Astrocyte (in vitro differentiated cells and primary cell): Measurements from ENCODE around the gene SELL. TPM values are rescaled to one million over a fixed set of nuclear protein-coding genes. Genes with fewer than 3 reads are reported as not detected.

Experiments used
- DNase-seq: peaks from one replicate; pipeline ENCODE4 v3.0.0-alpha.2; 2010; ENCODE audit warnings: low read depth
- FAIRE-seq: peaks from 2 replicates; lab custom pipeline; 2011; peaks lifted over from hg19 to GRCh38; lab: Jason Lieb, UNC
- H2AFZ ChIP-seq: 2 replicates; pipeline ENCODE4 v1.6.0; 2012; ENCODE audit warnings: low read depth, low read length, inconsistent platforms
- H3K27ac ChIP-seq: 2 replicates; pipeline ENCODE4 v1.5.1; 2011; ENCODE audit warnings: low read depth, low read length, inconsistent platforms
- H3K27me3 ChIP-seq: 2 replicates; pipeline ENCODE4 v1.6.0; 2011; ENCODE audit warnings: low read length, inconsistent platforms; ENCODE audit not compliant: insufficient read depth
- H3K36me3 ChIP-seq: 2 replicates; pipeline ENCODE4 v1.5.1; 2011; ENCODE audit warnings: low read length, inconsistent platforms; ENCODE audit not compliant: insufficient read depth
- H3K4me1 ChIP-seq: 2 replicates; pipeline ENCODE4 v1.5.1; 2011; ENCODE audit warnings: low read length, inconsistent platforms; ENCODE audit not compliant: insufficient read depth
- H3K4me2 ChIP-seq: 2 replicates; pipeline ENCODE4 v1.6.0; 2012; ENCODE audit warnings: low read length, inconsistent platforms
- H3K4me3 ChIP-seq: 2 replicates; pipeline ENCODE4 v1.5.1; 2011; ENCODE audit warnings: low read depth, mild to moderate bottlenecking, low read length, inconsistent platforms; ENCODE audit not compliant: insufficient read depth
- H3K79me2 ChIP-seq: 2 replicates; pipeline ENCODE4 v1.6.0; 2012; ENCODE audit warnings: mild to moderate bottlenecking, low read length, inconsistent platforms; ENCODE audit not compliant: insufficient read depth
- H3K9ac ChIP-seq: 2 replicates; pipeline ENCODE4 v1.6.0; 2012; ENCODE audit warnings: mild to moderate bottlenecking, low read length, inconsistent platforms
- H3K9me3 ChIP-seq: 2 replicates; pipeline ENCODE4 v1.5.1; 2012; ENCODE audit warnings: low read depth, mild to moderate bottlenecking, low read length, inconsistent platforms; ENCODE audit not compliant: insufficient read depth
- H4K20me1 ChIP-seq: 2 replicates; pipeline ENCODE4 v1.6.0; 2012; ENCODE audit warnings: low read length, inconsistent platforms; ENCODE audit not compliant: insufficient read depth
- H3K27ac Mint-ChIP-seq: one replicate; pipeline ENCODE4 v1.8.0; 2021; ENCODE audit warnings: mild to moderate bottlenecking, mixed read lengths; ENCODE audit not compliant: unreplicated experiment
- H3K27me3 Mint-ChIP-seq: one replicate; pipeline ENCODE4 v1.8.0; 2021; ENCODE audit warnings: low read depth, mixed read lengths; ENCODE audit not compliant: unreplicated experiment
- H3K36me3 Mint-ChIP-seq: one replicate; pipeline ENCODE4 v1.8.0; 2021; ENCODE audit warnings: low read depth, mixed read lengths; ENCODE audit not compliant: unreplicated experiment
- H3K4me1 Mint-ChIP-seq: one replicate; pipeline ENCODE4 v1.8.0; 2021; ENCODE audit warnings: low read depth, mixed read lengths; ENCODE audit not compliant: unreplicated experiment
- H3K4me3 Mint-ChIP-seq: one replicate; pipeline ENCODE4 v1.8.0; 2021; ENCODE audit warnings: mild to moderate bottlenecking, moderate library complexity, mixed read lengths; ENCODE audit not compliant: unreplicated experiment
- H3K9me3 Mint-ChIP-seq: one replicate; pipeline ENCODE4 v1.8.0; 2021; ENCODE audit warnings: mild to moderate bottlenecking, mixed read lengths; ENCODE audit not compliant: unreplicated experiment
- CTCF ChIP-seq: IDR thresholded peaks from 2 replicates; pipeline ENCODE4 v1.5.1; 2011; ENCODE audit warnings: low read depth, mild to moderate bottlenecking, inconsistent platforms, low read length, moderate library complexity; ENCODE audit not compliant: insufficient read depth
- EZH2 ChIP-seq: IDR thresholded peaks from 2 replicates; pipeline ENCODE4 v1.6.1; 2012; ENCODE audit warnings: mild to moderate bottlenecking, low read length, inconsistent platforms; ENCODE audit not compliant: insufficient read depth
- total RNA-seq: library from RNA; stranded (reverse); gene quantifications from 2 replicates; pipeline ENCODE4 v1.2.1, GENCODE V29; 2021

The SELL gene
- total RNA-seq, 1 donor from 2014 or later, result 0.54 TPM

GRCh38 chr1:169680377-169681019, 30.9 kb downstream of the SELL start:
- peaks cover 5% of the 10 kb centered on the region for H3K4me1 Mint-ChIP-seq
- H3K27ac Mint-ChIP-seq, result no peak overlapping the region
- Histone ChIP-seq H3K27me3 (no peaks in the 10 kb centered on the region), H3K4me3 (no peak overlapping the region), H3K79me2 (no peaks in the 10 kb centered on the region), H3K4me1 (peaks cover 5% of the 10 kb centered on the region), H3K9me3 (no peaks in the 10 kb centered on the region), H3K4me2 (no peak overlapping the region), H3K9ac (no peak overlapping the region), H3K36me3 (no peaks in the 10 kb centered on the region), H4K20me1 (no peaks in the 10 kb centered on the region), H2AFZ (no peak overlapping the region), H3K27ac (no peak overlapping the region)
- H3K9me3 Mint-ChIP-seq, result no peaks in the 10 kb centered on the region
- no peak for FAIRE-seq
- TF ChIP-seq CTCF (no peak), EZH2 (no peak)
- no peak overlapping the region for H3K4me3 Mint-ChIP-seq
- H3K36me3 Mint-ChIP-seq, result no peaks in the 10 kb centered on the region
- DNase-seq, result no peak
- H3K27me3 Mint-ChIP-seq, result peaks cover 22% of the 10 kb centered on the region

- no peak for TF ChIP-seq CTCF
- TF ChIP-seq EZH2, result no peak
- peaks cover 5% of the 10 kb centered on the region for H3K4me1 Mint-ChIP-seq
- H2AFZ ChIP-seq, result no peak overlapping the region
- no peaks in the 10 kb centered on the region for H3K27me3 ChIP-seq
- H3K79me2 ChIP-seq, result no peaks in the 10 kb centered on the region
- H3K9me3 ChIP-seq, result no peaks in the 10 kb centered on the region
- no peak for DNase-seq
- H3K36me3 Mint-ChIP-seq, result no peaks in the 10 kb centered on the region
- H3K9ac ChIP-seq, result no peak overlapping the region
- FAIRE-seq, result no peak
- H3K4me3 ChIP-seq, result no peak overlapping the region
- no peak overlapping the region for H3K4me2 ChIP-seq
- no peaks in the 10 kb centered on the region for H3K9me3 Mint-ChIP-seq
- peaks cover 5% of the 10 kb centered on the region for H3K4me1 ChIP-seq
- no peaks in the 10 kb centered on the region for H4K20me1 ChIP-seq
- no peak overlapping the region for H3K4me3 Mint-ChIP-seq
- no peak overlapping the region for H3K27ac Mint-ChIP-seq
- peaks cover 22% of the 10 kb centered on the region for H3K27me3 Mint-ChIP-seq
- H3K36me3 ChIP-seq, result no peaks in the 10 kb centered on the region
- no peak overlapping the region for H3K27ac ChIP-seq
Measured at GRCh38 chr1:169679692-169680091, 31.7 kb downstream of the SELL start.

- TF ChIP-seq EZH2 (no peak), CTCF (no peak)
- H3K9me3 Mint-ChIP-seq, result no peaks in the 10 kb centered on the region
- H3K27me3 ChIP-seq, result no peaks in the 10 kb centered on the region
- H3K27ac ChIP-seq, result no peak overlapping the region
- DNase-seq (peak; percentile 88), FAIRE-seq (no peak)
- no peak overlapping the region for H3K4me3 ChIP-seq
- H3K27ac Mint-ChIP-seq, result no peak overlapping the region
- peak overlapping the region; percentile 53 for H3K4me2 ChIP-seq
- no peaks in the 10 kb centered on the region for H3K36me3 ChIP-seq
- H3K4me3 Mint-ChIP-seq, result no peak overlapping the region
- no peak overlapping the region for H2AFZ ChIP-seq
- H3K9ac ChIP-seq, result no peak overlapping the region
- H3K4me1 ChIP-seq, result peaks cover 5% of the 10 kb centered on the region
- no peaks in the 10 kb centered on the region for H4K20me1 ChIP-seq
- no peaks in the 10 kb centered on the region for H3K79me2 ChIP-seq
- H3K4me1 Mint-ChIP-seq, result peaks cover 5% of the 10 kb centered on the region
- no peaks in the 10 kb centered on the region for H3K36me3 Mint-ChIP-seq
- H3K9me3 ChIP-seq, result peaks cover 4% of the 10 kb centered on the region
- peaks cover 13% of the 10 kb centered on the region for H3K27me3 Mint-ChIP-seq
Measured at GRCh38 chr1:169676001-169676400, 35.4 kb downstream of the SELL start.
